ENCODE results near the gene PTTG1. TPM values are rescaled to one million over a fixed set of nuclear protein-coding genes. Genes with fewer than 3 reads are reported as not detected.

The PTTG1 gene
- total RNA-seq (2014; rRNA removed; shearing (Covaris generic)): 497 and 636 TPM in 2 replicates

GRCh38 chr5:160421625-160422258 lies at the start of gene PTTG1:
TSS of gene PTTG1 (plus strand) at chr5:160421855. CDS start at chr5:160422313, 458 bp downstream.
- DNase-seq (ENCODE audit: low read depth): peak; percentile 99

DNA sequence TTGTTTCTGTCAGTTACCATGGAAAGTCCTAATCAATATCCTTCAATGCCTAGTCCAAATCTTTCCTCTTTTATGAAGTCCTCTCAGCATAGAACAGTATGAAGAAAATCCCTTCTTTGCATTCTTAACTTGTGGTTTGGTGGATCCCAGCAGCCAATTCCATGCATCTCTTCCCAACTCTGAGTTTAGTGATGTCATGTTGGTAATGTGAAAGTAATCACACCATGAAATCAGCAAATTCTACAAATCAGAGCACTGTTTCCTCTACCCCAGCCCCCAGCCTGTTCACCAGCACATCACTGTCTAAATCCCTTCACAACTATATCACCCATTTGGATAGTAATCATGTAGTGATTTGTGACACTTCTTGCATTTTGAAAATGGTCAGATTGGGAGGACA lies 46.5 kb upstream of the PTTG1 start:
- no peak for DNase-seq (ENCODE audit: low read depth)

GRCh38 chr5:160375701-160376100 lies 46.0 kb upstream of the PTTG1 start:
- DNase-seq (ENCODE audit: low read depth): no peak

GRCh38 chr5:160376416-160376815 lies 45.2 kb upstream of the PTTG1 start:
- no peak for DNase-seq (ENCODE audit: low read depth)

DNA sequence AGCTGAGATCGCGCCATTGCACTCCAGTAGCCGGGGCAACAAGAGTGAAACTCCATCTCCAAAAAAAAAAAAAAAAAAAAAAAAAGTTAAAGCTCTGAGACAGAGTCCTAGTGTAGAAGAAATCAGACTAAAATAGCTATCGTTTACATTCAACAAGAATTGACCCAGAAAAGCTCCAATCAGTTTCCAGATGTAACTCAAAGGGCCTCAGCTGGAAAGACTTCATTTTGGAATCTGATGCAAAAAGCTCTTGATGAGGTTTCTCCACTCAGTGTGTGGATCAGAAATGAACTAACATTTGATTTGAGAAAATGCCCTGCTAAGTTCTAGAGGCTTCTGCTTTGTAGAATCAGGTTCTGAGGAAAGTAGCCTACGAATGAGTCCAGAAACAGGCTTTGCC lies 44.0 kb upstream of the PTTG1 start:
- DNase-seq (ENCODE audit: low read depth): no peak

DNA sequence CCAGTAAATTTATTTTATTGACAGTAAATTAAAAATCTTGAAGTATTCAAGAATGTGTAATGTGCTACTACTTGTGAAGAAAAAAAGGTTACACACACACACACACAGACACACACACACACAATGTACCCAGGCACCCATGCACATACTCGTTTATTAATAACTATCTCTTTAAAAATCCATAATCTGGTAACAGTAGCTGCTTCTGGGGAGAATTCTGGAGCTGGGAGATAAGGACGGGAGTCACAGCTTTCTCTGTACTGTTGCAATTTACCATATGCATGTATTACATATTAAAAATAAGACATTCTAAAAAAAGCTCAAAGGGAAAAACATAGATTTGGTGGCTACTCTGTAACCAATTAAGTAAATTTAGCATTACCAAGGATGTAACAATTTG lies 43.3 kb upstream of the PTTG1 start:
- DNase-seq (ENCODE audit: low read depth): no peak

DNA sequence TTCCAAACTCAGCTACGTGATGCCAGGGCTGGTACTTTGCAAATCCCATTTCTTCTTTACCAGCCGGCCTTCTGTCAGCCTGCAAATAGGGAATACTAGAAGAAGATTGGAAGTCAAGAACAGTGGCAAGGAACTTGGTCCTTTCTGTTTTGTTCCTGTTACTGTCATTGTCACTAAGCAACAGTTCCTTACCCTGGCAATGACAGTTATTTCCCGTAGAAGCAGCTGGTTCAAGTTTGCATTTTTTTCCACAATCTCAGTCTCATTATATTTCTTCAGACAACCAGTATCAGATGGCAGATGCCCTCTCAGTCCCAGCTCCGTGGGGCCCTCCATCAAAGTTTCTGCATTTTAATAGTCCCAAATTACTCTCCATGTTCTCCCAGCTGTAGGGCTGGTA lies 42.1 kb upstream of the PTTG1 start:
- no peak for DNase-seq (ENCODE audit: low read depth)

DNA sequence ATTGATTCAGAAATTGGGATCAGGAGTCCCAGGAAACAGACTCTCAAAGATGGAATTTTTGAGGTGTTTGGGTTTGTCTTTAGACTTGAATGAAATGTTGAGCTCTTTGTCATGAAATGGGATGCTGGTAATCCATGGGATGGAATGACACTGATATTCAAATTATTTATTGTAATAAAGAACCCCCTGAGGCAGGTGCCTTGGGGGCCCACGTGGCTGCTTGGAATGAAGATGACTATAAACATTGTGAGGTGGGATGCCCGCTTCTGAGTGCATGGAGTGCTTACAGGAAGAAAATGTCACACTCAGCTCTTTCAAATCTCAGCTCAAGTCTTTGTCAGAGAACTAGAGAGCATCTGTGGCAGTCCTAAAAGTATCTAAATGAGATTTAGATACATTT lies 41.6 kb upstream of the PTTG1 start:
- DNase-seq (ENCODE audit: low read depth): no peak

DNA sequence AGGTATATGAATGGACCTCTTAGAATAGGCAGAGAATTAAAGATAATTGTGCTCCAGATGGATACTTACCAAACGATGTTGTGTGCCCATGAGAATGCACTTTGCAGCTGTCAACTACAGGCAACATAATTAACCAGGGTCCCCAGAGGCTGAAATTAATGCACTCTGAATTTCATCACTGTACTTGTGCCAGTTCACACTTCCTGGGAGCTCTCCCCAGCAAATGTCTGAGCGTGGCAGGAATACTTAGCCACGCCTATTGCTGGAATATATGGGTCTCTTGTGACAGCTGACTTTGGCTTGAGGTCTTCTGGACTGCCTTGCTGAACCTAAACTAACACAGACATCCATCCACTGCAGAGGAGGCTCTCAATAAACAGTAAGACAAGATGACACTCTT lies 39.3 kb upstream of the PTTG1 start:
- DNase-seq (ENCODE audit: low read depth): no peak

DNA sequence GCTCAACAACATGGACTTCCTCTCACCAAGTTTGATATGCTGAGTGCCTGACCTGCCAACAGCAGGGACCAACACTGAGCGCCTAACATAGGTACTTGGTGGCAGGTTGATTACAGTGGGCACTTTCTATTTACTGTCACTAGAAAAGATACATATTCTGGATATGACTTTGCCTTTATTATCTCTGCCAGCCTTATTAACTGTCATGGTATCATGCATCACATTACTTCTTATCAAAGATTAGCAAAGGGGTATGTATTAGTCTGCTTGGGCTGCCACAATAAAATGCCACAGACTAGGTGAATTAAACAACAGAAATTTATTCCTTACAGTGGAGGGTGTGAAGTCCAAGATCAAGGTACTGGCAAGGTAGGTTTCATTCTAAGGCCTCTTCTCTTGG lies 37.0 kb upstream of the PTTG1 start:
- DNase-seq (ENCODE audit: low read depth): no peak

DNA sequence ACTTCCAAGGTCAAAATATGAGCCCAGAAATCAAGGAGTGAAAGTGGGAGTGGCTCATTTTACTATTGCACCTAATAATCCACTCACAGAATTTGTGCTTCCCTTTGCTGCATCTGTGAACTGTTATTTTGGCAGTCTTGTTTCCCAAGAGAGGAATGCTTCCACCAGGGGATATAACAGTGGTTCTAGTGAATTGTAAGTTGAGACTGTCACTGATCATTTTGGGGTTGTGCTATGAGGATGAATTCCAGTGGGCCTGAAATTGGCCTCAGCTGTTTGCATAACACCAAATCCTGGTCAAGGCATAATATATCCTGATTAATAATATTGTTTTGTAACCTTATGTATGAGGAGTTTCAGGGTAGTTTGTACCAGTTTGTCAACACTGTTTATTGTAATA lies 36.2 kb upstream of the PTTG1 start:
- DNase-seq (ENCODE audit: low read depth): no peak

- no peak for DNase-seq (ENCODE audit: low read depth)
Observed at GRCh38 chr5:160387445-160387844, 34.2 kb upstream of the PTTG1 start.

DNA sequence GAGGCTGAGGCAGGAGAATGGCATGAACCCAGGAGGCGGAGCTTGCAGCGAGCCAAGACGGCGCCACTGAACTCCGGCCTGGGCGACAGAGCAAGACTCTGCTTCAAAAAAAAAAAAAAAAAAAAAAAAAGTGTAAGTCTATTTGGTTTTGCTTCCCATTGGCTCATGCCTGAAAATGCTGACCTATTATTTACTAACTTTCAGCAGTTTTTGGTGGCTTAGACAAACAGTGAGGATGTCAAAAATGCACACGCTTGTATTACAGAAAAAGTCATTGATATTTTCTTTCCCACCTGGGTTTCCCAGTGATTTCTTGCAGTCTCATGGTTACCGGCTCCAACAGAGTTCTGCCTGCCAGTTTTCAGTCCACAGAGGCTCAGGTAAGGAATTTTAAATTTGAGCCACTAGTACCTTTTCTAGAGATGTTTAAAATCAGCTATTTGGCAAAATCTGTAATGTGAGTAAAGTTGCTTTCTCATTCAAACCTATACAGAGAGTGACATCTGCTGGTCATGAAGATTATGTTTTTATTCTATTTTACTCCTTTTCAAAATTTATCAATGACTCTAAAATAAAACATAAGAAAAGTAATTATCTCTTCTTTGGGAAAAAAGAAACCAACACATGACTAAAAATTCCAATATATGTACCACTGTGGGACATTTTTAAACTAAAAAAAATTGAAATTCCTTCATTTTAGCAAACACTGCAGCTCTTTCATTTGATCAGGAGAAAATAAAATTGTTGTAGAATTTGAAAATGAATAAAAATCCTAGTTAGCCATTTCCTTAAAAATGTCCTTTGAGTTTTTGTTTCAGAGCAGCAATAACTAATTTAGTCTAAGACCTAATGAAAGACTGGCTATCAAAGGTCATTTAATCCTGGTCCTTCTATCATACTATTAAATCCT lies 30.6 kb upstream of the PTTG1 start:
- DNase-seq (ENCODE audit: low read depth): no peak

DNA sequence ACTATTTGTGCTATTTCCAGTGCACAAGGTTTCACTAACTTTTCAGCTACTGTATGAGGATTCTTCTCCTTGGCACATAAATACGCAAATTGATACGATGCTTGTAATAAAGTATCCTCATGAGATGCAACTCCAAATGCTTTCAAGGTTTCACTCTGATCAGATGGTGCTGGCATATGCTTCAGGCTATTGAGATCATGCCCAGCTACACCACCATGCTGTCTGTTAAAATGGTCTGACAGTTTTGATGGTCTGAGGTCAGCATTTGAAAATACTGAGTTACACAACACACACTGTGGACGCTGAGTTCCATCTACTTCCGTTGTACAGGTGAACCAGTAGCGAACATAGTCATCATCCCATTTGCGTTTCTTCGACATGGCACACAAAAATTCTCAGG lies 26.5 kb upstream of the PTTG1 start:
- DNase-seq (ENCODE audit: low read depth): no peak

DNA sequence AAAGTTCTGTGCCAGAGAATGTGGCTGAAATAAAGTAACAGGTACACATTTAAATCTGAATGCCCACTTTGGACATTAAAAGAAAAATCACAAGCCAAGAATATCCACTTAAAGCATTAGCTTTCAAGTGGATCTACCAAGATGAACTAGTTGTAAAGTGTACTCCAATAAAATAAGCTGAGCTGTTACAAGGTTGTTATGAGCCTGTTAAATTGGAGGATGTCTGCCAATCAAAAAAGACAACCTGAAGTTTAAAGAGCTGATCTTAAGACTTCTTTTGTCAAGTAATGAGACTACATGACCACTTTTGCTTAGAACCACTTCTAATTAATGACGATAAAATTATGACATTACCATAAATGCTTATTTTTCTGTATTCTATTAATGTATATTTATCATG lies 24.2 kb upstream of the PTTG1 start:
- no peak for DNase-seq (ENCODE audit: low read depth)

DNA sequence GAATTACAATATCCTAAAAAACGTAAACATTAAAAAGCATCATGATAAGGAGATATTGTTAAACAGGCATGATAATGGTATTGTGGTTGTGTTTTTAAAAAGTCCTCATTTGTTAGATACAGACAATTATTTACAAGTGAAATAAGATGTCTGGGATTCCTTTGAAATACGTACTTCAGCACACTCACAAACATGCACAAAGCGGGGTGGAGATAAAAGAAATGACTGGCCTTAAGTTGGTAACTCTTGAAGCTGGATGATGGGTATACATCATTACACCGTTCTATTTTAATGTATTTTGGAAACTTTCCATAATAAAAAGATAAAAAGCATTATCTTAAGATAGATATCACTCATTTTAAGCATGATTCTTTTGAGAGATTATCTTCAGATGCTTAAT lies 22.8 kb upstream of the PTTG1 start:
- no peak for DNase-seq (ENCODE audit: low read depth)

DNA sequence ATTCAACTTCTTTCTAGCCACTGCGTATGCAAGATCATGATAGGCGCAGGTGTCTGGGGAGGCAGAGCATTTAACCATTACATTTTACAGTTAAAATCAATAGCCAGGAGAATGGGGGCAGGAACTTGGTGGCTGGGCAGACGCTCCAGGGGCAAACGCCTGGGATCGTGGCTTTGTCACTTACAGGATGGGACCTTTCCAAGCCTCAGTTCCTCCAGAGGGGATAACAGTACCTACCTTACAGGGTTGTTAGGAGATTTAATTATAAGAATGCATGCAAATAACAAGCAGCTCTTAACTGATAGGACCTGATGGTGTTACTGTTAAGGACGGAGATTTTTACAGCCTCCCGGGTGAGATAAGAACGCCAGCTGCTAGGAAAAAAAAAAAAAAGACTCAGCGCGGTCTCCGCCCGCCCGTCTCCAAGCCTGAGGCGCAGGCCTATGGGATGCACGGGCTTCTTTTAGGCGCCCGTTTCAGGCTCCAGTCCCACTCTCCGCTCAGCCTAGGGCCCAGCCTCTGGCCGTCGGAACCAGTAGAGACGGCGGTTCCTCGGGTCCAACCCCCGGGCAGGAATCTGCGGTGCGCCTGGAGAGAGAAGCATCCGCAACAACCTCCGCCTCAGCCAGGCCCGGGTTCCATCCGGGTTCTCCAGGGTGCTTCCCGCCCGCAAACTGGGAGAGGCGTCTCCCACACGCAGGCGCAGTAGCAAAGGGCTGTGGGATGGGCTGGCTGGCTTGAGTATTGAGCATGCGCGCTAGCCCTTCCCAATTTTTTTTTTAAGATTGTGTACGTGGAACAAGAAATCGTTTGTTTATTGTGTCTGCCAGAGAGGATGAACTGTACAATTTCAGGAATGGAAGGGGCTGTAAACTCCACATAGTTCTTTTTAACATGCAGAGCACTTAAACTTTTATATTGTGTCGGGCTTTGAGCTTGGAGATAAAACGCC lies 22.0 kb upstream of the PTTG1 start, which contains the start of gene FAM200C:
FAM200C (minus strand) TSS at position 653 of the 952 bp plus-strand sequence. CDS start 4,564 bp downstream, outside the sequence.
- DNase-seq (ENCODE audit: low read depth): peak; percentile 97

DNA sequence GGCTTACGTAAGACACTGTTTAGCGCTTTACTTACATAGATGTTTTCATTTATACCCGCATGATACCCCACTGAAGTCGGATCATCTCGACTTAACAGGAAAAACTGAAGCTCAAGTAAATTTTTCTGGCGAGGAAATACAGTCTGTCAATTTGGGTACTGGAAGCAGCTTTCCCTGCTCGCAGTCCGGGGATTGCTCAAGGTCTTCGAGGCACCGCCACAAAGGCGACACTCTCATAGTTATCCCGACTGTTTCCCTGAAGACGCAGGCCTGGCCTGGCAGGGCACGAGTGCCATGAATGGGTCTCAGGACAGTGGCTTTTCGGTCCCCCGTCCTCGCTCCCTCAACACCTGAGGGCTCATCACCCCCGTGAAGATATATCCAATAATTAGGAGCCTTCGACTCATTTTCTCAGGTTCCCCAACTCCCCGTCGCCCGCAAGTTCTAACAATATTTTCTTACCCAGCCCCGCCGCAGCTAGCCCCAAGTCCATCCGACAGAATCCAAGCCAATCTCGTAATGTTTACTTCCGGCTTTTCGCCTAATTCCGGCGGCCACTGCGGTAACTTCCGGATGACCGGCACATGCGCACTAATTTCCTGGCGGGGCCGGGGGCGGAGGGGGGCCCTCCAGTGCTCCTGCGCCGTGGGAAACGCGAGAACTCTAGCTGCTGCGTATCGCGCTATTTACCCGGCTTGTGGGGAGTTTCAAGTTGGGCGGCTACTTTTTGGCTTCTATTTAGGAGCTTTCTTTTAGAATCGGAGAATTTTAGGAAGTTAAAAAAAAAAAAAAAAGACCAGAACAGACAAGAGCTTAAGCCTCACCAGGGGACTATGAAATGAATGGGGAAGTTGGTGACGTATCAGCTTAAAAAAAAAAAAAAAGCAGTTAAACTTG lies 2.8 kb upstream of the PTTG1 start, which contains the start of gene SLU7:
SLU7 (minus strand) TSS at position 521 of the 897 bp plus-strand sequence. CDS start 3,787 bp downstream, outside the sequence.
- DNase-seq (ENCODE audit: low read depth): peak; percentile 98

GRCh38 chr5:160419458-160420330 lies 2.0 kb upstream of the PTTG1 start:
- DNase-seq (ENCODE audit: low read depth): no peak

GRCh38 chr5:160420331-160420610 lies 1.4 kb upstream of the PTTG1 start:
- DNase-seq (ENCODE audit: low read depth): no peak

All from Daoy (cell line).